CD4-positive, alpha-beta T cell treated with Interleukin-17A for 1 hour (primary cell): ENCODE data around the gene HTRA3.
"Not testable (repeated sequence)": the region's sequence is repeated elsewhere in the genome, so short reads cannot be mapped to it uniquely, and the experiment has no call there.

ENCODE experiments used
- DNase-seq: peaks from one replicate; pipeline ENCODE4 v3.0.0-alpha.2; 2020

HTRA3 gene

GRCh38 chr4:8349236-8349635 is 79.7 kb downstream of the HTRA3 start:
- DNase-seq = not testable (repeated sequence)

GRCh38 chr4:8349664-8350236 is 80.2 kb downstream of the HTRA3 start:
- DNase-seq = no peak

GRCh38 chr4:8350352-8350751 is 80.8 kb downstream of the HTRA3 start:
- no peak for DNase-seq

- DNase-seq = no peak
Measured at GRCh38 chr4:8350841-8351461, 81.4 kb downstream of the HTRA3 start.

- no peak for DNase-seq
Measured at GRCh38 chr4:8351931-8352367, 82.4 kb downstream of the HTRA3 start.

- DNase-seq = no peak
Measured at GRCh38 chr4:8352368-8353157, 83.0 kb downstream of the HTRA3 start.

GRCh38 chr4:8353158-8353669 is 83.7 kb downstream of the HTRA3 start:
- DNase-seq = no peak

GRCh38 chr4:8353912-8354453 is 84.4 kb downstream of the HTRA3 start:
- DNase-seq = no peak

- no peak for DNase-seq
Measured at GRCh38 chr4:8355306-8355705, 85.8 kb downstream of the HTRA3 start.

GRCh38 chr4:8355864-8356565 is 86.5 kb downstream of the HTRA3 start:
- DNase-seq = no peak
